Spleen (tissue), 7 donors: ENCODE measurements around the gene FGA.

ENCODE experiments used
- POLR2A ChIP-seq, 3 donors: fragments of 450-650 bp; IDR thresholded peaks; one replicate each; pipeline ENCODE4 v1.5.1; 2017; ENCODE audit warnings: antibody characterized with exemption in 3 of 3, mild to moderate bottlenecking in 1 of 3
- TF ChIP-seq, protein P1 (sequence below), 11 experiments: fragments of 200-600 bp in 7 of 11; fragments of 450-650 bp in 4 of 11; sonication (generic) in 4 of 11; IDR thresholded peaks in 8 of 11; conservative IDR thresholded peaks in 3 of 11; 1 replicate in 7 of 11; 2 replicates in 4 of 11; pipeline versions ENCODE4 v1.4.0 to v1.8.0; 2016 to 2021; ENCODE audit warnings: antibody characterized with exemption in 11 of 11, inconsistent platforms in 4 of 11, mild to moderate bottlenecking in 1 of 11
- donor health status: DM: no; HTN: no; CAD: no; lungs with moderate emphysema.
- donor health status: DM: no; HTN: no; CAD: no.
- donor health status: DM: no; HTN: no; CAD: no.

DNA sequence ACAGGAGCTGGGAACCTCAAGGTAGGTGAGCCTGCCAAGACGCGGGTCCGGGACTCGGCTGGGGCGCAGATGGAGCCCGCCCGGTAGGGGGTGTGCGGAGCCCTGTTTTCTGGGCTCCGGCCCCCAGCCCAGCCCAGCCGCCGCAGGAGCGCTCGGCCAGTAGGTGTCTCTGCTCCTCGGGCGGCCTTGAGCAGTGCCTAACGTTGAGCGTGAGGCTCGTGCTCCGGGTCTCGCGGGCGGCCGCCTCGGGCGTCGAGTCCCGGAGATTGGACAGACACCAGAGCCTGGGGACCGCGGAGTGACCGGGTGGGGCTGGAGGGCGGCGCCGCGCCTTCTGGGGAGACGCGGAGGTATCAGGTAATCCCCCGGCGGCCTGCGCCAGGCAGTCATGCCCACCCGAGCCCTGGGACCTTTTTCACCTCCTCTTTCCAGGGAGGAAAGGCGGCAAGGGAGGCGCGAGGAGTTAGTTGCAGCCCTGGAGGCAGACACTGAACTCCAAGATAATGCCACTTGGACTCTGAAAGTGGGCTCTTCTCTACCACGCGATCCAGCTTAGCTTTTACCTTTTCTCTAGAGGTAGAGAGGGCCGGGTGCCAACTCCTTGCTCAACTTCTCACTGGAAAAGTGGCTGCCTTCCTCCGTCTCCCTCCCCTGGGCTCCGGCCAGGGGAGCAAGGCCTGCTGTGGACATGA, 36.4 kb upstream of the FGA start:
- TF ChIP-seq, protein P1, sequence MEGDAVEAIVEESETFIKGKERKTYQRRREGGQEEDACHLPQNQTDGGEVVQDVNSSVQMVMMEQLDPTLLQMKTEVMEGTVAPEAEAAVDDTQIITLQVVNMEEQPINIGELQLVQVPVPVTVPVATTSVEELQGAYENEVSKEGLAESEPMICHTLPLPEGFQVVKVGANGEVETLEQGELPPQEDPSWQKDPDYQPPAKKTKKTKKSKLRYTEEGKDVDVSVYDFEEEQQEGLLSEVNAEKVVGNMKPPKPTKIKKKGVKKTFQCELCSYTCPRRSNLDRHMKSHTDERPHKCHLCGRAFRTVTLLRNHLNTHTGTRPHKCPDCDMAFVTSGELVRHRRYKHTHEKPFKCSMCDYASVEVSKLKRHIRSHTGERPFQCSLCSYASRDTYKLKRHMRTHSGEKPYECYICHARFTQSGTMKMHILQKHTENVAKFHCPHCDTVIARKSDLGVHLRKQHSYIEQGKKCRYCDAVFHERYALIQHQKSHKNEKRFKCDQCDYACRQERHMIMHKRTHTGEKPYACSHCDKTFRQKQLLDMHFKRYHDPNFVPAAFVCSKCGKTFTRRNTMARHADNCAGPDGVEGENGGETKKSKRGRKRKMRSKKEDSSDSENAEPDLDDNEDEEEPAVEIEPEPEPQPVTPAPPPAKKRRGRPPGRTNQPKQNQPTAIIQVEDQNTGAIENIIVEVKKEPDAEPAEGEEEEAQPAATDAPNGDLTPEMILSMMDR (IDR thresholded peaks at IDR 0.05 in 8 of 11, conservative IDR thresholded peaks at IDR 0.05 in 3 of 11): peak in 8 of 11 experiments; percentile 16 to 61 (median 45)
- no peak for TF ChIP-seq POLR2A (IDR thresholded peaks at IDR 0.05)
